Measurements from ENCODE around the gene BCL2L13. TPM values are rescaled to one million over a fixed set of nuclear protein-coding genes. Genes with fewer than 3 reads are reported as not detected.

Gene BCL2L13
- total RNA-seq, 4 donors from 2014 or later: 65.9 to 205 (median 143) TPM

- TF ChIP-seq CTCF (IDR thresholded peaks at IDR 0.05; ENCODE audit: low read depth): no peak
These were observed 3.9 kb upstream of the BCL2L13 start for GRCh38 chr22:17634696-17635095.

- TF ChIP-seq CTCF (IDR thresholded peaks at IDR 0.05; ENCODE audit: low read depth): no peak
These were observed 921 bp upstream of the BCL2L13 start for GRCh38 chr22:17637490-17638181.

GRCh38 chr22:17638182-17638431 lies 450 bp upstream of the BCL2L13 start:
- TF ChIP-seq CTCF (IDR thresholded peaks at IDR 0.05; ENCODE audit: low read depth): no peak

- no peak for TF ChIP-seq CTCF (IDR thresholded peaks at IDR 0.05; ENCODE audit: low read depth)
These were observed 737 bp downstream of the BCL2L13 start for GRCh38 chr22:17639247-17639741.

GRCh38 chr22:17641269-17641668 lies 2.7 kb downstream of the BCL2L13 start:
- TF ChIP-seq CTCF (IDR thresholded peaks at IDR 0.05; ENCODE audit: low read depth): no peak

- TF ChIP-seq CTCF (IDR thresholded peaks at IDR 0.05; ENCODE audit: low read depth): no peak
These were observed 8.9 kb downstream of the BCL2L13 start for GRCh38 chr22:17647452-17647851.

GRCh38 chr22:17647991-17648390 lies 9.4 kb downstream of the BCL2L13 start:
- TF ChIP-seq CTCF (IDR thresholded peaks at IDR 0.05; ENCODE audit: low read depth): no peak

Data from subcutaneous adipose tissue (tissue), 4 donors.